HepG2 (cell line): ENCODE data around the gene AUP1. TPM values are rescaled to one million over a fixed set of nuclear protein-coding genes. Genes with fewer than 3 reads are reported as not detected.
A peak's percentile ranks its signal among the peaks of the same experiment; 100 is the strongest.

Experiments
- ATF6 ChIP-seq: sonication (generic); formaldehyde crosslinking; conservative IDR thresholded peaks from 2 replicates; pipeline ENCODE4 v1.4.0; 2020; ENCODE audit warnings: missing genetic modification reagents
- ATRX ChIP-seq: sonication (generic); formaldehyde crosslinking; IDR thresholded peaks from 2 replicates; pipeline ENCODE4 v1.4.0; 2020; ENCODE audit warnings: missing genetic modification reagents, borderline replicate concordance
- BHLHE40 ChIP-seq: IDR thresholded peaks from 2 replicates; pipeline ENCODE4 v1.6.1; 2011; ENCODE audit warnings: low read length, improper control_type of control experiment
- CBX2 ChIP-seq, 2 experiments: fragments of 200-600 bp in 1 of 2; sonication (generic); formaldehyde crosslinking in 1 of 2; IDR thresholded peaks; 2 replicates each; pipeline versions ENCODE4 v1.7.0 to v1.8.1; 2018 to 2022; ENCODE audit warnings: low read depth in 2 of 2, low read length in 1 of 2, mild to moderate bottlenecking in 1 of 2, missing genetic modification reagents in 1 of 2
- CENPBD1 ChIP-seq: sonication (generic); formaldehyde crosslinking; IDR thresholded peaks from 2 replicates; pipeline ENCODE4 v1.8.0; 2022; ENCODE audit warnings: missing genetic modification reagents, low read depth, mild to moderate bottlenecking, borderline replicate concordance
- DDIT3 ChIP-seq: sonication (generic); formaldehyde crosslinking; IDR thresholded peaks from 2 replicates; pipeline ENCODE4 v1.4.0; 2020; ENCODE audit warnings: mild to moderate bottlenecking, missing genetic modification reagents
- DR1 ChIP-seq: sonication (generic); formaldehyde crosslinking; IDR thresholded peaks from 2 replicates; pipeline ENCODE4 v1.8.0; 2021; ENCODE audit warnings: mild to moderate bottlenecking, missing genetic modification reagents, inconsistent platforms
- ELF3 ChIP-seq: IDR thresholded peaks from 2 replicates; pipeline ENCODE4 v1.6.1; 2016; ENCODE audit warnings: missing genetic modification reagents, missing compliant biosample characterization
- FOXC1 ChIP-seq: sonication (generic); formaldehyde crosslinking; IDR thresholded peaks from 2 replicates; pipeline ENCODE4 v1.8.0; 2022; ENCODE audit warnings: mild to moderate bottlenecking, missing genetic modification reagents, borderline replicate concordance
- FOXJ3 ChIP-seq: sonication (generic); formaldehyde crosslinking; IDR thresholded peaks from 2 replicates; pipeline ENCODE4 v1.4.0; 2020; ENCODE audit warnings: missing genetic modification reagents, mild to moderate bottlenecking, borderline replicate concordance
- FOXK1 ChIP-seq: sonication (generic); formaldehyde crosslinking; IDR thresholded peaks from 2 replicates; pipeline ENCODE4 v1.4.0; 2020; ENCODE audit warnings: low read depth, missing genetic modification reagents, borderline replicate concordance
- MED8 ChIP-seq: sonication (generic); formaldehyde crosslinking; IDR thresholded peaks from 2 replicates; pipeline ENCODE4 v1.8.1; 2023; ENCODE audit warnings: mild to moderate bottlenecking, missing genetic modification reagents; ENCODE audit not compliant: insufficient replicate concordance
- MYNN ChIP-seq: sonication (generic); formaldehyde crosslinking; IDR thresholded peaks from 2 replicates; pipeline ENCODE4 v1.4.0; 2020; ENCODE audit warnings: mild to moderate bottlenecking, low read depth, missing genetic modification reagents
- NFIC ChIP-seq: IDR thresholded peaks from 2 replicates; pipeline ENCODE4 v1.6.1; 2012; ENCODE audit warnings: mild to moderate bottlenecking, low read length, inconsistent platforms
- SP4 ChIP-seq: sonication (generic); formaldehyde crosslinking; IDR thresholded peaks from 2 replicates; pipeline ENCODE4 v1.8.1; 2023; ENCODE audit warnings: mild to moderate bottlenecking, missing genetic modification reagents
- SRSF9 ChIP-seq: fragments of 200-400 bp; formaldehyde crosslinking; IDR thresholded peaks from 2 replicates; pipeline ENCODE4 v1.6.1; 2018; ENCODE audit warnings: borderline replicate concordance, mild to moderate bottlenecking, low read depth, low read length; ENCODE audit not compliant: insufficient read depth, poor library complexity, severe bottlenecking
- TGIF2 ChIP-seq: IDR thresholded peaks from 2 replicates; pipeline ENCODE4 v1.6.1; 2016; ENCODE audit warnings: control low read depth, missing compliant biosample characterization
- ZBTB21 ChIP-seq: sonication (generic); formaldehyde crosslinking; IDR thresholded peaks from 2 replicates; pipeline ENCODE4 v1.4.0; 2020; ENCODE audit warnings: missing genetic modification reagents
- ZBTB8A ChIP-seq: sonication (generic); formaldehyde crosslinking; IDR thresholded peaks from 2 replicates; pipeline ENCODE4 v1.4.0; 2020; ENCODE audit warnings: mild to moderate bottlenecking, low read depth, missing genetic modification reagents, borderline replicate concordance
- ZFP36 ChIP-seq: fragments of 150-350 bp; IDR thresholded peaks from 2 replicates; pipeline ENCODE4 v1.6.1; 2018; ENCODE audit warnings: borderline replicate concordance, low read length, low read depth; ENCODE audit not compliant: partially characterized antibody
- ZMAT5 ChIP-seq: sonication (generic); formaldehyde crosslinking; IDR thresholded peaks from 2 replicates; pipeline ENCODE4 v1.5.0; 2020; ENCODE audit warnings: mild to moderate bottlenecking, low read depth, missing genetic modification reagents, borderline replicate concordance
- ZNF124 ChIP-seq: sonication (generic); formaldehyde crosslinking; IDR thresholded peaks from 2 replicates; pipeline ENCODE4 v1.4.0; 2020; ENCODE audit warnings: missing genetic modification reagents
- ZNF230 ChIP-seq: sonication (generic); formaldehyde crosslinking; IDR thresholded peaks from 2 replicates; pipeline ENCODE4 v1.4.0; 2020; ENCODE audit warnings: mild to moderate bottlenecking, missing genetic modification reagents
- ZNF367 ChIP-seq: sonication (generic); formaldehyde crosslinking; IDR thresholded peaks from 2 replicates; pipeline ENCODE4 v1.4.0; 2020; ENCODE audit warnings: missing genetic modification reagents, borderline replicate concordance
- ZNF569 ChIP-seq: sonication (generic); formaldehyde crosslinking; IDR thresholded peaks from 2 replicates; pipeline ENCODE4 v1.5.0; 2020; ENCODE audit warnings: mild to moderate bottlenecking, missing genetic modification reagents, moderate library complexity, borderline replicate concordance
- ZNF720 ChIP-seq: sonication (generic); formaldehyde crosslinking; IDR thresholded peaks from 2 replicates; pipeline ENCODE4 v1.4.0; 2020; ENCODE audit warnings: missing genetic modification reagents
- polyA plus RNA-seq, 8 experiments: library from polyadenylated mRNA; depleted of rRNA in 3 of 8; stranded (reverse) in 7 of 8; unstranded in 1 of 8; fragments of >200 nt; fragmentation: Illumina TruSeq in 4 of 8; extraction: Trizol in 4 of 8; gene quantifications; 2 replicates each; pipeline versions ENCODE4 v1.2.1 to v1.2.3, GENCODE V29; 2011 to 2016; ENCODE audit warnings: low read depth in 4 of 8, missing spikeins in 1 of 8, mixed read lengths in 1 of 8; ENCODE audit not compliant: insufficient read depth in 1 of 8
- total RNA-seq, 5 experiments: library from RNA; depleted of rRNA; stranded (reverse); fragments of >200 nt; fragmentation: Illumina TruSeq; extraction: Trizol; gene quantifications; 2 replicates each; pipeline ENCODE4 v1.2.3, GENCODE V29; 2016; ENCODE audit warnings: low read depth in 1 of 5

The AUP1 gene
- total and polyA plus RNA-seq, 2 of the 13 experiments (the other 11 are each of a cell fraction or from before 2014, with no cell fraction given), result 174 to 267 TPM

GRCh38 chr2:74525717-74526648 lies 3.5 kb downstream of the AUP1 start, which contains the start of gene DQX1 (continued):
- TF ChIP-seq ZNF367 (no peak), DDIT3 (CRISPR knock-in tag) (no peak), TGIF2 (no peak; the same call in none of the 2 replicates), SRSF9 (no peak), ZBTB8A (CRISPR knock-in tag) (no peak), DR1 (peak; percentile 37; the same call in 1 of the 2 replicates), FOXJ3 (no peak), ELF3 (CRISPR knock-in tag) (peak; percentile 75; the same call in 1 of the 2 replicates), ATRX (CRISPR knock-in tag) (no peak), ZFP36 (no peak), MED8 (CRISPR knock-in tag) (no peak), ATF6 (CRISPR knock-in tag) (no peak), CBX2 (IDR thresholded peaks at IDR 0.05; ENCODE audit: low read depth, low read length) (no peak), CBX2 (CRISPR knock-in tag; IDR thresholded peaks at IDR 0.05; ENCODE audit: low read depth) (no peak), SP4 (CRISPR knock-in tag) (no peak; the same call in 1 of the 2 replicates), FOXC1 (CRISPR knock-in tag) (no peak; the same call in 1 of the 2 replicates), BHLHE40 (peak; percentile 38; the same call in 1 of the 2 replicates), ZBTB21 (CRISPR knock-in tag) (no peak), NFIC (no peak), ZNF124 (CRISPR knock-in tag) (peak; percentile 84; the same call in 1 of the 2 replicates), FOXK1 (CRISPR knock-in tag) (peak; percentile 72; the same call in 1 of the 2 replicates), ZNF569 (0 out of 2 replicates have a peak, but pooled peaks have one; percentile 68), ZMAT5 (CRISPR knock-in tag) (no peak), MYNN (no peak), CENPBD1 (CRISPR knock-in tag) (no peak), ZNF720 (CRISPR knock-in tag) (no peak), ZNF230 (CRISPR knock-in tag) (peak; percentile 78; the same call in 1 of the 2 replicates)
